Fibroblast of the conjunctiva (primary cell): ENCODE measurements around the gene EIF4A3.

Experiments
- DNase-seq: peaks from one replicate; pipeline ENCODE4 v3.0.0-alpha.2; 2010; ENCODE audit warnings: low read depth

Gene EIF4A3

GRCh38 chr17:80147035-80147822 is at the start of gene EIF4A3:
Gene EIF4A3 (minus strand): TSS chr17:80147128. CDS start chr17:80146961, 167 bp downstream.
- peak; percentile 98 for DNase-seq

GRCh38 chr17:80196652-80197051 is 49.7 kb upstream of the EIF4A3 start:
- DNase-seq, result no peak

DNA sequence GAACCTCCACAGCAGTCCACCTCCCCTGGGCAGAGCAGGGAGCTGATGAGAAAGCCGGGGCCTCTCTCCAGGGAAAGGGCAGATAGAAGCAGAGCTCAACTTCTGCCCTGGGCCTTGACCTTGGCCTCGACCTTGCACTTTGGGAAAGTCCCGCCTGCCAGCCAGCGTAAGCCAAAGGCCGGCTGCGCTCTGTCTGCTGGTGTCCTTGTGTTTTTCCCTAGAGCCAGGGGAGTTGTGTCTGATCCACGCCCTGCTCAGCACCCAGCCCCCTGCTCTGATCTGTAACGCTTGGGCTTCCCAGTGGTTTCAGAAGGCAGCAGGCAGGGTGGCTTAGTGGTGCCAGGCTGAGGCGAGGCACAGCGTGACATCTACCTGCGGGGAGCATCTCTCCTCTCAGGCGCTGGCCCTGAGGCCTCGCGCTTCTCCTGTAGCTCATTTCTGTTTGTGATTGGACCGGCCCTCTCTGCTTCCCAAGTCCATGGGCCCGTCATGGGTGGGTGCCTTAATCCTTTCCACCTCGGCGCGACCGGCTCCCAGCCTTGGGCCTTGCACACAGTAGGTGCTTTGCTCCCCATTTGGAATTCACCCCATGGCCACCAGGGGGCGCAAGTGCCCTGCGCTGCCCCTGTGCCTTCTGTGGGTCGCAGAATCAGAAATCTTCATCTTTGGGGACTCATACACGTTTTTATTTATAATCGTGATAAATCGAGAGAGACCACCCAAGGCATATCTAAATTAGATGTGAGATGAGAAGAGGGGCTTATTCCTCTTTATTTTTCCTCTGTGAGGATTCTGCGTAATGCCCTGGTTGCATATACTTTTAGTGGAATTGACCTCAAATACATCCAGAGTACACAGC is 49.0 kb upstream of the EIF4A3 start:
- DNase-seq, result no peak

GRCh38 chr17:80195141-80195540 is 48.2 kb upstream of the EIF4A3 start:
- DNase-seq, result no peak

GRCh38 chr17:80191865-80192661 is 45.1 kb upstream of the EIF4A3 start:
- DNase-seq, result no peak

DNA sequence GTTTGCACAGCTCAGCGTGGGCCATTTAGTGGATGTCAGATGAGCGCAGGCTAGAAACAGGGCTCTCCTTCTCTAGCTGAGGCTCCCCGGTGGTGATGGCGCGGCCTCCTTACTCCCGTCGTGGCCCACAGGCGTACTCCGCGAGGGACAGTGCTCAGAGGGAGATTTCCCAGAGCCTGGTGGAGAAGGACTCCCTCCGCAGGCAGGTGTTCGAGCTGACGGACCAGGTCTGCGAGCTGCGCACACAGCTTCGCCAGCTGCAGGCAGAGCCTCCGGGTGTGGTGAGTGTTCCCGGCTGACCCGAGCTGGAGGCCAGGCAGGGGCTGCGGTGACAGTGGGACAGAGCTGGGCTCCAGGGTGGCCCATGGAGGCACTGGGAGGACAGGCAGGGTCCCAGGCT is 44.3 kb upstream of the EIF4A3 start:
- no peak for DNase-seq

DNA sequence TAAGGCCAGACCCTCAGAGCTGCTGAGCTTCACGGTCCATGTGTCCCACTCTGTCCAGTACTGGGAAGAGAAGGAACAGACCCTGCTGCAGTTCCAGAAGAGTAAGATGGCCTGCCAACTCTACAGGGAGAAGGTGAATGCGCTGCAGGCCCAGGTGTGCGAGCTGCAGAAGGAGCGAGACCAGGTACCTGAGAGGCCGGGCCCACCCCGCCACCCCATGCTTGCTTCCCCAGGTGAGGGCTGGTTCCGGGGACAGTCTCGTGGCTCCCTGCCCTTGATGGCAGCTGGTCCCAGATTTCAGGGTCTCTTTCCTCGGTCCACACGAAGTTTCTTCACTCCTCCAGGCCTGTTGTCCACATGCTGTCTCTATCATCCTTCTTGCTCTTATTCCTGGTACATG is 43.8 kb upstream of the EIF4A3 start:
- no peak for DNase-seq

- DNase-seq, result no peak
Measured at GRCh38 chr17:80189611-80190010, 42.7 kb upstream of the EIF4A3 start.

- DNase-seq, result no peak
Measured at GRCh38 chr17:80187515-80187941, 40.6 kb upstream of the EIF4A3 start.

DNA sequence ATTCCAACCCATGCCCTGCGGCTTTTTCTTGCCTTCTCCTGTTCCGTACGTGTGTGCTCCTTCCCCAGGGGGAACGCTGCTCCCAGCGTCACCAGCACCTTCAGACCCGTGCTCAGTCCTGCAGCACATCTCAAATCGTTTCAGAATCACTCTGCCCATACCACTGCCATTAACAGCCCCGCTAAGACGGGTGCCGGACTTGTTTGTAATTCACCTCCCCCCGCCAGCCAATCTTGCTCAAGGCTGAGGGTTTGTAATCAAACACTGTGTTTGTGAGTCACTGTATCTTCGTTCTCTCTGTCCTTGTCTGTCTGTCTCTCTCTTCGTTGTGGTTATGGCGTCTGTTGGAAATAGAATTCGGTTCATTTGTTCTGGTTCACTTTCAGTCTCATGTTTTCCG is 40.2 kb upstream of the EIF4A3 start:
- DNase-seq, result no peak

- no peak for DNase-seq
Measured at GRCh38 chr17:80185968-80186367, 39.0 kb upstream of the EIF4A3 start.

GRCh38 chr17:80184423-80184714 is 37.4 kb upstream of the EIF4A3 start:
- DNase-seq, result no peak

DNA sequence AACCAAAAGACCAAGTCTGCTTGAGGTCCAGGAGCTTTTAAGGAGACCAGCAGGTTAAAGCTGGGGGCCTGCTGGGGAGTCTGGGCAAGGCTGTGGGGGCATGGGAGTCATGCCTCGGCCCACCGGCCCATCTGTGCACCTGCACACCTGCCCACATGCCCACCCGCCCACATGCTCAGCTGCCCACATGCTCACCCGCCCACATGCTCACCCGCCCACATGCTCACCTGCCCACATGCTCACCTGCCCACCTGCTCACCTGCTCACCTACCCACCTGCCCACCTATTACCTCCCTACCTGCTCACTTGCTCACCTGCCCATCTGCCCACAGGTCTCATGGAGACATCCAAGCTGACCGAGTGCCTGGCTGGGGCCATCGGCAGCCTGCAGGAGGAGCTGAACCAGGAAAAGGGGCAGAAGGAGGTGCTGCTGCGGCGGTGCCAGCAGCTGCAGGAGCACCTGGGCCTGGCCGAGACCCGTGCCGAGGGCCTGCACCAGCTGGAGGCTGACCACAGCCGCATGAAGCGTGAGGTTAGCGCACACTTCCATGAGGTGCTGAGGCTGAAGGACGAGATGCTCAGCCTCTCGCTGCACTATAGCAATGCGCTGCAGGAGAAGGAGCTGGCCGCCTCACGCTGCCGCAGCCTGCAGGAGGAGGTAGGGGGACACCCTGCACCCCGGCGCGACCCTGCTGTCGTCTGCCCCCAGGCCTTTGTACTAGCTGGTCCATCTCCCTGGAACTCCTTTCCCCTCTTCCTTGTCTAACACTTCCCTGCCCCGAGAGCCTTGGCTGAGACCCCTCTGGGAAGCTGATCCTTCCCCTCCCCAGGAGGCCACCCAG is 36.9 kb upstream of the EIF4A3 start:
- no peak for DNase-seq

- DNase-seq, result no peak
Measured at GRCh38 chr17:80182845-80183223, 35.9 kb upstream of the EIF4A3 start.

DNA sequence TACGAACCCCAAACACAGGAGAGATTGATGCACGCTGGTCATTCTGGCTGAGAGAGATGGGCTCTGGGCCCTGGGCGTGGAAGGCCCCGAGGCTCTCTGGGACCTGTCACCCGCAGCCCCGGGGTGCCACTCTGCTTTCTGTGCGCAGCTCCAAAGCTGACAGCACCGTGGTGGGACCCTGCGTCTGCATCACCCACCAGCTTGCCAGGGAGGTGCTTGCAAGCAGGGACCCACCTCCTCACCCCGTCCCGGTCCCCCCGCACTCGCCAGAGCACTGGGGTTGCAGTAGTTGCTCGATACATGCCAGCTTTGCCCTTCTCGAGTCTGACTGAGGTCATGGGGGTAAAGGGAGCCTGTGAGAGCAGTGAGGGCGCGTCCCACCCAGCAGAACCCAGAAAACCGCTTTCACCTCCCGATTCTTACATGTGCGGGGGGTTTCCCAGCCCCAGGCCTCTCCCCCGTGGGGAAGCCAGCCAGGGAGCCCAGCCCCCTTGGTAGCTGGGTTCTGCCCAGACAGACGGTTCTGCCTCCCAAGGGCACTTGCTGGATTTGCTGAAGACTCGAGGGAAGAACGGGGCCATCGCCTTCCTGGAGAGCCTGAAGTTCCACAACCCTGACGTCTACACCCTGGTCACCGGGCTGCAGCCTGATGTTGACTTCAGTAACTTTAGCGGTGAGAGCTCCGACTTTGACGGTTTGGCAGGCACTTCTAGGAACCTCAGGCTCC is 35.4 kb upstream of the EIF4A3 start:
- no peak for DNase-seq

DNA sequence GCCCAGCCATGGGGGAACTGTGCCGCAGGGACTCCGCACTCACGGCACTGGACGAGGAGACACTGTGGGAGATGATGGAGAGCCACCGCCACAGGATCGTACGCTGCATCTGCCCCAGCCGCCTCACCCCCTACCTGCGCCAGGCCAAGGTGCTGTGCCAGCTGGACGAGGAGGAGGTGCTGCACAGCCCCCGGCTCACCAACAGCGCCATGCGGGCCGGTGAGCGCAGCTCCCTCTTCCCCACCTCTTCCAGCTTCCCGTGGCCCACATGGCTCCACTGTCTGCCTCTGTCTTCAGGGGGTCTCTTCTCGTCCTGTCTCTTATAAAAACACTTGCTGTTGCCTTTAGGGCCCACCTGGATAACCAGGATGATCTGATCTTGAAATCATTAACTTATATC is 34.5 kb upstream of the EIF4A3 start:
- no peak for DNase-seq

GRCh38 chr17:80180192-80180591 is 33.3 kb upstream of the EIF4A3 start:
- DNase-seq, result no peak

GRCh38 chr17:80177986-80178595 is 31.2 kb upstream of the EIF4A3 start:
- no peak for DNase-seq

- DNase-seq, result no peak
Measured at GRCh38 chr17:80176757-80177156, 29.8 kb upstream of the EIF4A3 start.

DNA sequence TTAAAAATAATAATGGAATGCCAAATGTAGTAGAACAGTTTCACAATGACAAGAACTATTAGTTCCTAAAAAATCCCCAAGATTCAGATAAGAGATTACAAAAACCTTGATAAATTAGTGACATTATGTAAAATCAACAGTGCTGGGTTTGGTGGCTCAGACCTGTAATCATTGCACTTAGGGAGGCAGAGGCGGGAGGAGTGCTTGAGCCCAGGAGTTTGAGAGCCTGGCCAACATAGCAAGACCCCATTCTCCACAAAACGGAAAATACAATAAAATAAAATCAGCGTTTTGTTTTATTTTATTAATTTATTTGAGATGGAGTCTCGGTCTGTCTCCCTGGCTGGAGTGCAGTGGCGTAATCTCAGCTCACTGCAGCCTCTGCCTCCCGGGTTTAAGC is 27.0 kb upstream of the EIF4A3 start:
- no peak for DNase-seq

DNA sequence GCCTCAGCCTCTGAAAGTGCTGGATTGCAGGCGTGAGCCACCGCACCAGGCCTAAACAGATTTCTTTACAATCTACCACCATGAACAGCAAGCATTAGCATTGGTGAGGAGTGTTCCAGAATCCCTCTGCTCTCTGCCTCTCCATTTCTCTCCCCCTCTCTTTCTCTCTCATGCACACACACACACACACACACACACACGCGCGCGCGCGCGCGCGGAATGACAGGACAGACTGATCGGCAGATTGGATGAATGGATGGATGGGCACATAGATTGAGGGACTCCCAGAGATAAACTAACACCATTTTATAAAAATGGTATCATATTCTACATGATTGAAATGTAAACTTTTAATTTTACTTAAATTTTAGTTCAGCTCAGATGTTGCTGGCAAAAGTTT is 26.2 kb upstream of the EIF4A3 start:
- DNase-seq, result no peak
